SK-N-SH (cell line): ENCODE results near the gene RNFT2. TPM values are rescaled to one million over a fixed set of nuclear protein-coding genes. Genes with fewer than 3 reads are reported as not detected.
A peak's percentile ranks its signal among the peaks of the same experiment; 100 is the strongest.

ENCODE experiments used
- CTCF ChIA-PET: fragments of 300-600, 350-600 bp; formaldehyde crosslinking; extraction: SDS; loops from one replicate; lab custom pipeline; 2021; lab: Yijun Ruan, JAX
- POLR2A ChIA-PET: fragments of 350-600 bp; sonication (Branson Sonifier 250); formaldehyde crosslinking; extraction: SDS; loops from one replicate; lab custom pipeline; 2020; ENCODE audit warnings: antibody characterized with exemption, inconsistent platforms; lab: Yijun Ruan, JAX
- DNase-seq: peaks from one replicate; pipeline ENCODE4 v3.0.0; 2012
- H2AFZ ChIP-seq: fragments of 200-600 bp; sonication (generic); 2 replicates; pipeline ENCODE4 v1.8.1; 2016; ENCODE audit warnings: antibody characterized with exemption, mild to moderate bottlenecking, low read depth
- H3F3A ChIP-seq: fragments of 200-600 bp; sonication (generic); replicated peaks from 2 replicates; pipeline ENCODE3; 2016; ENCODE audit warnings: antibody characterized with exemption, mild to moderate bottlenecking; ENCODE audit not compliant: insufficient read depth
- H3K27ac ChIP-seq, 2 experiments: fragments of 200-500 bp in 1 of 2; fragments of 200-600 bp in 1 of 2; sonication (Bioruptor generic) in 1 of 2; sonication (generic), shearing (Covaris generic) in 1 of 2; 2 replicates each; pipeline versions ENCODE4 v1.5.1 to v1.6.1; 2014 to 2016; ENCODE audit warnings: low read depth in 2 of 2, inconsistent platforms in 1 of 2, low read length in 1 of 2, mild to moderate bottlenecking in 1 of 2, mixed read lengths in 1 of 2
- H3K27me3 ChIP-seq: fragments of 200-600 bp; sonication (generic), shearing (Covaris generic); 2 replicates; pipeline ENCODE4 v1.6.1; 2016; ENCODE audit warnings: mixed run types; ENCODE audit not compliant: insufficient read depth
- H3K36me3 ChIP-seq, 2 experiments: fragments of 200-500 bp in 1 of 2; fragments of 200-600 bp in 1 of 2; sonication (Bioruptor generic) in 1 of 2; sonication (generic) in 1 of 2; replicated peaks in 1 of 2; 2 replicates each; pipeline versions ENCODE3 to v1.5.1; 2014 to 2016; ENCODE audit warnings: low read length in 1 of 2, mild to moderate bottlenecking in 1 of 2; ENCODE audit not compliant: insufficient read depth in 2 of 2, control insufficient read depth in 1 of 2
- H3K4me1 ChIP-seq, 2 experiments: fragments of 200-500 bp in 1 of 2; fragments of 200-600 bp in 1 of 2; sonication (Bioruptor generic) in 1 of 2; sonication (generic), shearing (Covaris generic) in 1 of 2; 2 replicates each; pipeline versions ENCODE4 v1.5.1 to v1.6.1; 2014 to 2016; ENCODE audit warnings: low read depth in 1 of 2, low read length in 1 of 2, mixed run types in 1 of 2; ENCODE audit not compliant: insufficient read depth in 2 of 2, control insufficient read depth in 1 of 2
- H3K4me2 ChIP-seq: fragments of 200-600 bp; sonication (generic), shearing (Covaris generic); 2 replicates; pipeline ENCODE4 v1.6.1; 2017; ENCODE audit warnings: mixed run types
- H3K4me3 ChIP-seq, 2 experiments: fragments of 200-500 bp in 1 of 2; fragments of 200-600 bp in 1 of 2; sonication (Bioruptor generic) in 1 of 2; sonication (generic), shearing (Covaris generic) in 1 of 2; 2 replicates each; pipeline versions ENCODE4 v1.5.1 to v1.8.1; 2014 to 2016; ENCODE audit warnings: low read depth in 2 of 2, inconsistent platforms in 1 of 2, low read length in 1 of 2, mild to moderate bottlenecking in 1 of 2, mixed read lengths in 1 of 2, moderate library complexity in 1 of 2
- H3K79me2 ChIP-seq: fragments of 200-600 bp; sonication (generic); 2 replicates; pipeline ENCODE4 v1.8.1; 2017; ENCODE audit warnings: mild to moderate bottlenecking; ENCODE audit not compliant: insufficient read depth
- H3K9ac ChIP-seq: fragments of 200-600 bp; sonication (generic); 2 replicates; pipeline ENCODE4 v1.6.1; 2017; ENCODE audit warnings: mixed run types
- H3K9me2 ChIP-seq: fragments of 200-600 bp; sonication (generic); 2 replicates; pipeline ENCODE4 v1.6.1; 2017; ENCODE audit warnings: mixed run types
- H3K9me3 ChIP-seq: fragments of 200-600 bp; sonication (generic); 2 replicates; pipeline ENCODE4 v1.6.1; 2017; ENCODE audit warnings: mixed run types, mild to moderate bottlenecking, moderate library complexity
- H4K20me1 ChIP-seq: fragments of 200-600 bp; sonication (generic); 2 replicates; pipeline ENCODE4 v1.6.1; 2017; ENCODE audit warnings: mild to moderate bottlenecking, mixed run types; ENCODE audit not compliant: insufficient read depth
- CTCF ChIP-seq: fragments of 200-600 bp; sonication (generic); IDR thresholded peaks from 2 replicates; pipeline ENCODE4 v1.6.1; 2017; ENCODE audit warnings: antibody characterized with exemption, mild to moderate bottlenecking, moderate library complexity
- EP300 ChIP-seq, 2 experiments: IDR thresholded peaks; 2 replicates each; pipeline versions ENCODE4 v1.4.0 to v1.6.1; 2012; ENCODE audit warnings: borderline replicate concordance in 1 of 2, low read depth in 1 of 2, low read length in 1 of 2
- FOSL2 ChIP-seq: IDR thresholded peaks from 2 replicates; pipeline ENCODE4 v1.4.0; 2012; ENCODE audit warnings: low read depth, mild to moderate bottlenecking, moderate library complexity, borderline replicate concordance
- GABPA ChIP-seq: IDR thresholded peaks from 2 replicates; pipeline ENCODE4 v1.4.0; 2012; ENCODE audit warnings: low read depth, mild to moderate bottlenecking
- GATA2 ChIP-seq: sonication (generic); formaldehyde crosslinking; IDR thresholded peaks from 2 replicates; pipeline ENCODE4 v1.5.0; 2020; ENCODE audit warnings: mild to moderate bottlenecking, missing genetic modification reagents
- MAX ChIP-seq: IDR thresholded peaks from 2 replicates; pipeline ENCODE4 v1.4.0; 2012; ENCODE audit warnings: low read depth
- MXI1 ChIP-seq: IDR thresholded peaks from 2 replicates; pipeline ENCODE4 v1.6.1; 2012; ENCODE audit warnings: mild to moderate bottlenecking, low read depth, low read length, improper control_type of control experiment
- NFIC ChIP-seq: IDR thresholded peaks from 2 replicates; pipeline ENCODE4 v1.4.0; 2012; ENCODE audit warnings: borderline replicate concordance
- PBX3 ChIP-seq: IDR thresholded peaks from 2 replicates; pipeline ENCODE4; 2012
- POLR2AphosphoS5 ChIP-seq: IDR thresholded peaks from 2 replicates; pipeline ENCODE4 v1.6.1; 2012; ENCODE audit warnings: low read depth, low read length
- RCOR1 ChIP-seq: fragments of 150-350 bp; IDR thresholded peaks from 2 replicates; pipeline ENCODE4 v1.6.1; 2017; ENCODE audit warnings: antibody characterized with exemption, low read length
- SIN3A ChIP-seq: IDR thresholded peaks from 2 replicates; pipeline ENCODE4 v1.6.1; 2012; ENCODE audit warnings: low read depth, mild to moderate bottlenecking, low read length, moderate library complexity, borderline replicate concordance
- SMC3 ChIP-seq: IDR thresholded peaks from 2 replicates; pipeline ENCODE4 v1.6.1; 2012; ENCODE audit warnings: low read depth, low read length, improper control_type of control experiment
- TAF1 ChIP-seq: IDR thresholded peaks from 2 replicates; pipeline ENCODE4 v1.6.1; 2012; ENCODE audit warnings: low read depth, mild to moderate bottlenecking, low read length, moderate library complexity, borderline replicate concordance
- TEAD4 ChIP-seq: IDR thresholded peaks from 2 replicates; pipeline ENCODE4 v1.4.0; 2012; ENCODE audit warnings: mild to moderate bottlenecking, borderline replicate concordance; ENCODE audit not compliant: insufficient read depth
- YY1 ChIP-seq: IDR thresholded peaks from 2 replicates; pipeline ENCODE4 v1.4.0; 2012; ENCODE audit warnings: low read depth, mild to moderate bottlenecking
- ZBTB33 ChIP-seq: IDR thresholded peaks from 2 replicates; pipeline ENCODE4 v1.4.0; 2012; ENCODE audit warnings: low read depth, borderline replicate concordance
- WGBS: methylation state at CpG from one replicate; pipeline ENCODE4 v1.1.6; 2017; ENCODE audit warnings: low lambda C conversion rate; 5-methylcytosine and 5-hydroxymethylcytosine counted together
- polyA plus RNA-seq, 3 experiments: library from polyadenylated mRNA; depleted of rRNA; stranded (reverse); fragments of >200 nt; gene quantifications; 2 replicates each; pipeline ENCODE4 v1.2.3, GENCODE V29; 2012

The RNFT2 gene
- polyA plus RNA-seq, 1 of the 3 experiments (the other 2 are of a cell fraction): 3.8 TPM

GRCh38 chr12:116876151-116876869 is 138.2 kb downstream of the RNFT2 start:
- TF ChIP-seq TAF1 (no peak), GATA2 (no peak), POLR2AphosphoS5 (no peak), EP300 (IDR thresholded peaks at IDR 0.05; ENCODE audit: borderline replicate concordance in 1 of 2, low read depth in 1 of 2, low read length in 1 of 2) (no peak), RCOR1 (no peak), SMC3 (no peak), MAX (no peak), NFIC (no peak), CTCF (no peak), GABPA (no peak), PBX3 (no peak), FOSL2 (no peak), MXI1 (no peak), TEAD4 (no peak), YY1 (no peak), ZBTB33 (no peak), SIN3A (no peak)
- no peaks in the 10 kb centered on the region for H3F3A ChIP-seq
- H3K4me1 ChIP-seq: peaks cover 0 to 15% of the 10 kb centered on the region in 2 experiments; a peak in 1 of 4 replicates
- ChIA-PET POLR2A (interaction anchor here (0.6 kb wide), 1 partner anchor 20 kb away, joined by 3 read pairs; no protein-coding TSS in a partner anchor), CTCF (interaction anchor here (3.2 kb wide), 1 partner anchor 13 kb away, joined by 16 read pairs; no protein-coding TSS in a partner anchor)
- H3K27ac ChIP-seq: no peak overlapping the region
- WGBS: 43% methylated on average over 18 of the region's 19 CpGs
- 0 out of 2 replicates have a peak, but pooled peaks cover 6% of the 10 kb centered on the region for H4K20me1 ChIP-seq
- H3K9me2 ChIP-seq: no peaks in the 10 kb centered on the region
- H3K9me3 ChIP-seq: no peaks in the 10 kb centered on the region
- H3K9ac ChIP-seq: no peak overlapping the region
- peak; percentile 57 for DNase-seq
- H3K27me3 ChIP-seq: peaks cover 35% of the 10 kb centered on the region
- no peak overlapping the region for H3K4me2 ChIP-seq
- no peak overlapping the region for H2AFZ ChIP-seq
- no peak overlapping the region for H3K4me3 ChIP-seq
- no peaks in the 10 kb centered on the region for H3K36me3 ChIP-seq
- H3K79me2 ChIP-seq: no peaks in the 10 kb centered on the region
